Fibroblast of skin of right quadriceps (primary cell): ENCODE results near the gene STARD3.

Source experiments
- DNase-seq: peaks from one replicate; pipeline ENCODE4 v3.0.0-alpha.2; 2013

The STARD3 gene

GRCh38 chr17:39639043-39639442 lies 2.1 kb downstream of the STARD3 start:
- no peak for DNase-seq

DNA sequence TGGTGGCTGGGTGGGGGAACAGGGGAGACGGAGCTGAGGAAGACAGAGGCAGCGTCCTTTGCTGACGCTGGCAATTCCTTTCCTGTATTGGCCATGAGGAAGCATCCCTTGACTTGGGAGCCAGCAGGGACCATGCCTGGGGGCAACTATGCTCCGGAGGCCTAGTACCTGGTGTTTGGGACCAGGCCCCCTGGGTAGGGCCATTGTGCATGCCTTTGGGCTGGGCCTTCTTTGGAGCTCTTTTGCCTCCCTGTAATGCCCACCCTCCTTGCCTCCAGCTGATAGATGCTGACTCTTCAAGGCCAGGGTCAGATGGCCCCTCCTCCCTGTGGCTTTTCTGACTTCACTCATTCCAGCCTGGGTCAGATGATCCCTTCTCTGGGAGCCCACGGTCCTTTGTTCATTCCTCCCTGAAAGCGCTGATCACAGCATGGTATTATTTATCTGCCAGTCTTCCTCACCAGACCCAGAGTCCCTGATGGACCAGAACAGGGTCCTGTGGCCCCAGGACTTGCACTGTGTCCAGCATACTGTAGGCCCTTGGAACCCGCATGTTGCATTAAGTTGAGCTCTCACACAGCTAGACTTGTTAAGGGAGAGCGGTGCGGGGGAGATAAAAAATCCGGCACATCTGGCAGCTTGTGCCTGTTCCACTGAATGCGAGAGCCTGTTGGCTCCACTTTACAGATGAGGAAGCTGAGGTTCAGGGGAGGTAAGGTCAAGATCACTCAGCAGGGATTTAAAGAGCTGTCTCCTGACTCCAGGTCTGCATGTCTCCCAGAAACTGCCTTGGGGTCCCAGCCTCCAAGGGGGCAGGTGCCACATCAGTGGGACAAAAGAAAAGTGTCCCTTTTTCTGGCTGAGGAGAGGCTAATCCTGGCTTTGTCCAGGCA lies 2.9 kb downstream of the STARD3 start:
- DNase-seq, result no peak

- DNase-seq, result no peak
These were observed 3.7 kb downstream of the STARD3 start for GRCh38 chr17:39640591-39641031.

GRCh38 chr17:39641097-39641496 lies 4.2 kb downstream of the STARD3 start:
- no peak for DNase-seq

- no peak for DNase-seq
These were observed 4.9 kb downstream of the STARD3 start for GRCh38 chr17:39641883-39642282.

DNA sequence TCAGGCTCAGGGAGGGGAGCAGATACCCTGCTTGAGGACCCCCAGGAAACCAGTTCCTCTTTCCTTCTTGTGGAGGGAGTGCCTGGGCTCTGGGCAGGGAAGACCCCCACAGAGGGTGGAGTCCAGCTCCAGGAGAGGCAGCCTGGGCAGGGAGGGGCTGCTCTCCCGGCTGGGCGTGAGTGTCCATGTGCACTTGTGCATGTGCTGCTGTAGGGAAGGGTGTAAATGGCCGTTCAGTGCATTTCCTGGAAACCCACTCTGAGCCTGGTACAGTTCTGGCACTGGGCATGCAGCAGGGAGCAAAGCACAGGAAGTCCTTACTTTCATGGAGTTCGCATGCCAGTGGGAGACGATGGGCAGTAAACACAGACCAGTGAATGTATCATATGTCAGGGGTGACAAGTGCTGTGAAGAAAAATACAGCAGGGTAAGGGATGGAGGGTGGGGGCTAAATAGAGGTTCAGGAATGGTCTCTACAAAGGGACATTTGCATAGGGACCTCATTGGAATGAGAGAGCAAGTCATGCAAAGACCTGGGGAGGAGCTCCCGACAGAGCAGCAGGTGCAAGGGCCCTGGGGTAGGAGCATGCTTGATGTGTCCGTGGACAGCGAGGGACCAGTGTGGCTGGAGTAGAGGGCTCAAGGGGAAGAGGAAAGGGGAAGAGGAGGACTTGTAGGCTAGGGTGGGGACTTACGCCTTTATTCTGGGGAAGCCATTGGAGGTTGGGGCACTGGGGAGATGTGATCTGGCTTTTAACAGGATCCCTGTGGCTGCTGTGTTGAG lies 5.5 kb downstream of the STARD3 start:
- no peak for DNase-seq

DNA sequence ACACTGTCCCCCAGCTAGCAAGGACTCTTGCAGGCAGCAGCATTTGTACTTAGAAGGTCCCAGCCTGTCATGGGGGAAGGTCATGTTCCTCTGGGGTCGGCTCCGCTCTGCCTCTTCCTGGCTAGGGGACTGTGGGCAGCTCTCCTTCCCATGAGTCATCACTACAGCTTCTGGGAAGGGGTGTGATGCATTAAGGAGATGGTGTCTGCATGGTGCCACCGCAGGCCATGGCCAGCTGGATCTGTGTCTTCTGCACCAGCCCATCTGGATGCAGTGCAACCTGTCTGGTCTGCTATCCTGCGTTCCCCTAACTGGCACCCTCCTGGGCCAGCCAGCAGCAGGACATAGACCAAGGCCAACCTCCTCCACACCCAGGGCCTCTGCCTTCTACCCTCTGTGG lies 6.3 kb downstream of the STARD3 start:
- DNase-seq, result peak; percentile 28

GRCh38 chr17:39647256-39647655 lies 10.3 kb downstream of the STARD3 start:
- DNase-seq, result no peak

- peak; percentile 69 for DNase-seq
These were observed 11.8 kb downstream of the STARD3 start for GRCh38 chr17:39648616-39649366.

DNA sequence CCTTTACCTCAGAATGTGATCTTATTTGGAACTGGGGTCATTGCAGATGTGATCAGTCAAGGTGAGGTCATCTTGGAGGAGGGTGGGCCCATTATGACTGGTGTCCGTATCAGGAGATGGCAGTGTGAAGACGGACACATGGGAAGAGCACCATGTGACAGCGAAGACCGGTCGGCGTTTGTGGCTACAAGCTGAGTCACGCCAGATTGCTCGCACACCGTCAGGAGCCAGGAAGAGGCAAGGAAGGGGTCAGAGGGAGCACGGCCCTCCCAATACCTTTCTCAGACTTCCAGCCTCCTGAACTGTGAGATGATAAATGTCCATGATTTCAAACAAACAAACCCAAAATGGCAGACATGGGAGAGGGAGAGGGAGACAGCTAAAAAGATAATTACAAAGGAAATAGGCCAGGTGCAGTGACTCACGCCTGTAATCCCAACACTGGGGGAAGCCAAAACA lies 13.2 kb downstream of the STARD3 start:
- no peak for DNase-seq

DNA sequence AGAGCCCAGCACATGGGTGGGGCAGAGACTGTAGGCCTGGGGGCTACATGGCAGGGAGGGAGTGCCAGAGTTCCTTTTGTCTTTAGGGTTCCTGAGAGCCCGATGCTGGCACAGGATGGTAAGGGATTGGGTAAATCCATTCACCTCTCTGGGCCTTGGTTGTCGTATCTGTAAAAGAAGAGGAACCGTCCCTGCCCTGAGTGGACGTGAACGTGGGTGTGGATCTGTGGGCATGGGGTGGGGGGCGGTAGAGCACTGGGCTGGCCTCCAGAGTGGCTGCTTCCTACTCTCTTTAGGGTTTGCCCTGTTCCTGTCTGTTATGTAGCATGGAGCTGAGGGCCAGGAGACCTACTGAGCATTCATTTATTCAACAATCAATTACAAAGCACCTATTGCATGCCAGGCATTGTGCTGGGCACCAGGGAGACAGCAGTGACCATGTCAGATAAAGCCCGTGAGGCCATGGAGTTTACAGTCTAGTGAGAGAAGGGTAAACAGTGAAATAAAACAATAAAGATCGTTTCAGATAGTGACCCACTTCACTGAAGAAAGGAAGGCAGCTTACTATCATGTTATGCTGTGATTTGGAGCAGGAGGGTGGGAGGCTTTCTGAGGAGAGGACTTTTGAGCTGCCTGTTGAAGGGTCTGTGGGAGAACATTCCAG lies 15.1 kb downstream of the STARD3 start:
- no peak for DNase-seq

GRCh38 chr17:39652587-39653315 lies 15.8 kb downstream of the STARD3 start:
- no peak for DNase-seq

DNA sequence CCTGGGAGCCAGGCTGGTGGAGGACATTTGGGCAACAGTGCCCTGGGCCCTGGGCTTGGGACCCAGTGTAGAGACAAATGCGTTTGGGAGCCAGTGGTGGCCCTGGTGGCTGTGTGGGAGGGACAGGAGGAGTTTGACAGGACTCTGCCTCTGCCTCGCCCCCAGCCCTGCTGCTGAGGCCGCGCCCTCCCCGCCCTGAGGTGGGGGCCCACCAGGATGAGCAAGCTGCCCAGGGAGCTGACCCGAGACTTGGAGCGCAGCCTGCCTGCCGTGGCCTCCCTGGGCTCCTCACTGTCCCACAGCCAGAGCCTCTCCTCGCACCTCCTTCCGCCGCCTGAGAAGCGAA lies 16.3 kb downstream of the STARD3 start:
- no peak for DNase-seq

DNA sequence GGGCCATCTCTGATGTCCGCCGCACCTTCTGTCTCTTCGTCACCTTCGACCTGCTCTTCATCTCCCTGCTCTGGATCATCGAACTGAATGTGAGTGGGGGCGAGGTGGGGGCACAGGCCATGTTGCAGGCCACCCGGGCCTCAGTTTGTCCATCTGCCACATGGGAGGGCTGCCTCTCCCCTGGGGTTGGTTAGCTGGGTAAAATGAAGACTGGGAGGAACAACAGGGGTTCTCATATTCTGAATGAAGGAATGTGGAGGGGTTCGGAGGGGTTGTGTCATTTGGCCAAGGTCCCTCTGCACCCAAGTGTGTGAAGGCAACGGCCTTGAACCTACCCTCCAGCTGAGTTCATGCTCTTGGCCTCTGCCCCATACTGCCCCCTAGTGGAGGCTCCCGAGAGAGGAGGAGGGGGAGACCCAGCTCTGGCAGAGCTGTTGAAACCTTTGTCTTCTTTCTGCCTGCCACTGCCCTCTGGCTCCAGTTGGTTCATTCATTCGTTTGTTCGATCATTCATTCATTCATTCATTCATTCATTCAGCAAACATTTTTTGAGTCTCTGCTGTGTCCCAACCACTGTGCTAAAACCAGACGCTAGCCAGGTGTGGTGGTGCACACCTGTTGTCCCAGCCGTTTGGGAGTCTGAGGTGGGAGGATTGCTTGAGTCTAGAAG lies 16.9 kb downstream of the STARD3 start:
- DNase-seq, result no peak

DNA sequence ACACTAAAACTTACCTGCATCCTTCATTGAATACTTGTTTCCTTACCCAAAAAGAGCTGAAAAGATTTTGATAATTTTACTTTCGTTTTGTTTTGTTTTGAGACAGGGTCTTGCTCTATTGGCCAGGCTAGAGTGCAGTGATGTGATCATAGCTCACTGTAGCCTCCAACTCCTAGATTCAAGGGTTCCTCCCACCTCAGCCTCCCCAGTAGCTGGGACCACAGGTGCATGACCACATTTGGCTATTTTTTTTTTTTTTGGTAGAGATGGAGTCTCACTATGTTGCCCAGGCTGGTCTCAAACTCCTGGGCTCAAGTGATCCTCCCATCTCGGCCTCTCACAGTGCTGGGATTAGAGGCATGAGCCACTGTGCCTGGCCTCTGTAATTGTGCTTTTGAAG lies 18.2 kb downstream of the STARD3 start:
- no peak for DNase-seq

DNA sequence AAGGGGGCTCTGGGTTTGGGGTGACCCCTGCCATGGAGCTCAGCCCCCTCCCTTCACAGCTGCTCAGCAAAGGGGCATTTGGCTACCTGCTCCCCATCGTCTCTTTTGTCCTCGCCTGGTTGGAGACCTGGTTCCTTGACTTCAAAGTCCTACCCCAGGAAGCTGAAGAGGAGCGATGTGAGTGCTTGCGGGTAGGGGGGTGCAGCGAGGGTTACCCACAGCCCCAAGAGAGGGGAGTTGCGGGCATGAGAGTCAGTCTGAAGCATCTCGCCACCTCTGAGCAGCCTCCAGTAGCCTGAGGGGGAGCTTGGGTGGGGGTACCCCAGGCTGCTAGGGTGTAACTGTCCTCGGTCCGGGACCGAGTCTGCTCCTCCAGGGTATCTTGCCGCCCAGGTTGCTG lies 21.4 kb downstream of the STARD3 start:
- no peak for DNase-seq

GRCh38 chr17:39658760-39659159 lies 21.8 kb downstream of the STARD3 start:
- no peak for DNase-seq

DNA sequence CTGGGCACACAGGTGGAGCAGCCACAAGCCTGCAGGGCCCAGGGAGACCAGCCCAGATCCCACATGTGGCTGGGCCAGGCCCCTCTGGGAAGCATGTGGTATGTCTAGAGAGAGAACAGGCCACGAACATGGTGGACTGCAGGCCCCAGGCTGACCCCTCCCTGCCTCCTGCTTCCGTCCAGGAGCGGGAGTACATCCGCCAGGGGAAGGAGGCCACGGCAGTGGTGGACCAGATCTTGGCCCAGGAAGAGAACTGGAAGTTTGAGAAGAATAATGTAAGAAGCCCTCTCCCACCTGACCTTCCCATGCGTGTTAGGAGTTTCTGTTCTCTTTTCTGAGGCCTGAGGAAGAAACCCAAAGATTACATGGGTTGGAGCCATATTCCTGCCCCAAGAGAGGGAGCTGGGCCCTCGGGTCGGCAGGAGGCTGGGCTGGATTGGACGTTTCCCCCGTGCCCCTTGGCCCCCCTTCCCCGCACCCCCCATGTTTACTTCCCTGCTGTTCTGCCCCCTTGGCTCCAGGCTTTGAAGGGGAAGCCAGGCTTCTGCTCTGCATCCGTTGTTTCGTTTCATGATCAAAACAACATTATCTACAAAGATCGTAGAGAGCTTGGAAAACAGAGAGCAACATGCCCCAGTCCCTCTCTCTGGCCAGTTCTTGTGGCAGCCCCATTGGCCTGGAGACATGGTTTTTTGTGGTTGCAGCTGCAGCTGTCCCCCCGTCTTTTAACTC lies 22.5 kb downstream of the STARD3 start:
- DNase-seq, result no peak

DNA sequence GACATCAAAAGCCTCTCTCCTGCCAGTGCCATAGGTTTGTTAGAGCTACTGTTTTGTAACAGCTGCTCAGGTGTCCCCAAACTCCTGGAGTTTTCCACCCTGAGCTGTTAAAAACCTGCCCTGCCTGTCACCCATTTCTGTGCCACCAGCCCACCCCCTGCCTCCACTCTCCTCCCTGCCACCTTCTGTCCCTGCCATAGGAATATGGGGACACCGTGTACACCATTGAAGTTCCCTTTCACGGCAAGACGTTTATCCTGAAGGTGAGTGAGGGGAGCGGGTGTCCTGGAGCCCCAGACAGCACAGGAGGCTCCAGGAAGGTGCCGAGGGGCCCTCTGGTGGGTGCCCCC lies 23.0 kb downstream of the STARD3 start:
- no peak for DNase-seq
